Renal pelvis (tissue), 4 donors: ENCODE data around the gene SFPQ. TPM values are rescaled to one million over a fixed set of nuclear protein-coding genes. Genes with fewer than 3 reads are reported as not detected.
"Not testable (repeated sequence)": the region's sequence is repeated elsewhere in the genome, so short reads cannot be mapped to it uniquely, and the experiment has no call there.

ENCODE experiments used
- DNase-seq: peaks from one replicate; pipeline ENCODE4 v3.0.0-alpha.2; 2013
- polyA plus RNA-seq, 3 donors: library from polyadenylated mRNA; unstranded; fragments of 120-200 nt; gene quantifications; one replicate each; pipeline ENCODE4 v1.2.1, GENCODE V29; 2013; ENCODE audit not compliant: insufficient read length in 3 of 3

SFPQ gene
- polyA plus RNA-seq, 3 donors: 620 to 957 (median 852) TPM

DNA sequence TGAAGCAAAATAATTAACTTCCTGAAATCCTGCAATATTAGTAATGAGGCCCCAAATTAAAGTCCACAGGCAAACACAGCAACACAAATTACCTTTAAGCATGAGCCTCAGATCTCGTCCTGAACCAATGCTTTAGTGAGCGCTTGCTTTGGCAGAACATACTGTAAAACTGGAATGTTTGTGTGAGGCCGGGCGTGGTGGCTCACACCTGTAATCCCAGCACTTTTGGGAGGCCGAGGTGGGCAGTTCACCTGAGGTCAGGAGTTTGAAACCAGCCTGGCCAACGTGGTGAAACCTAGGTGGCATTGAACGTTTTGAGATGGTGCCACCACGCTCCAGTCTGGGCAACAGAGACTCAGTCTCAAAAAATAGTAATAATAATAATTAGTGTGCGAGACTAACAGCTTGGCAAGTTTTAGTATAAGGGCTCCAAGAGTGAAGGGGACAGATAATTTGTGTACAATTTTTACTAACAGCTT is 17.8 kb downstream of the SFPQ start:
- no peak for DNase-seq

DNA sequence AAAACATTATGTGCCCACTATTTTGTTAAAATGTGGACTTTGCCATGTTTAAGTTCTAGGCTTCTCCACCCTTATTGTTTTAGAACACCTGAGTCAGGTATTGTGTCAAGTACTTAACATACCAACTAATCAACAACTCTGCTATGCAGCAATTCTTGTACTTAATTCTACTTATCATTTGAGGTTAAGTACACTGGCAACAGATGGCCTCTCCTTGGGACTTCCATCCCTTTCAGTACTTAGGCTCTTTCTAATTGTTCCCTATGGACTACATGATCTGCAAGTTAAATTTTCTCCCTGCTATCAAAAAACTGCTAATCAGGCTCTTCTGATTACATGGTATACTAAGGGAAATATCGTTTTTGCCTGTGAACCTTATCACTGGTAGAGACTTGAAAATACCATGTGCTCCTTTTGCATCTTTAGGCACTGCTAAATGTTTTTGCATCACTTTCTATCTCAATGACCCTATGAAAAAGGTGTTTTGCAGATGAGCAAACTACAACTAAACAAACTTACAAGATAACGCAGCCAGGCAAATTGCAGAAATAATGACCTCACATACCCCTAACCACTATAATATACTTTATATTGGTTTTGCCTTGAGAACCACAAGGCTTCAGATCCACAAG is 18.9 kb downstream of the SFPQ start:
- no peak for DNase-seq

DNA sequence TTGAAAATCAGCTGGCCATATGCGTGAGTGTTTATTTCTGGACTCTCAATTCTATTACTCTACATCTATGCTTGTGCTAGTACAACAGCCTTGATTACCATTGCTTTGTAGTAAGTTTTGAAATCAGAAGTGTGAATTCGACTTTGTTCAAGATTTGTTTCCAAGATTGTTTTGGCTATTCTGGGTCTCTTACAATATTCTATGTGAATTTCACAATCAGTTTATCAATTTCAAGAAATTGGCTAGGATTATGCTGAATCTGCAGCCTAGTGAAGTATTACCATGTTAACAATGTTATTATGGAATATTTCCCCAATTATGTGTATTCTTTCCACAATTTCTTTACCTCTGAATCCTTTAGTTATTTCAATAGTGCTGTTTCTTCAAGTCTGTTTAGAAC is 19.5 kb downstream of the SFPQ start:
- no peak for DNase-seq

DNA sequence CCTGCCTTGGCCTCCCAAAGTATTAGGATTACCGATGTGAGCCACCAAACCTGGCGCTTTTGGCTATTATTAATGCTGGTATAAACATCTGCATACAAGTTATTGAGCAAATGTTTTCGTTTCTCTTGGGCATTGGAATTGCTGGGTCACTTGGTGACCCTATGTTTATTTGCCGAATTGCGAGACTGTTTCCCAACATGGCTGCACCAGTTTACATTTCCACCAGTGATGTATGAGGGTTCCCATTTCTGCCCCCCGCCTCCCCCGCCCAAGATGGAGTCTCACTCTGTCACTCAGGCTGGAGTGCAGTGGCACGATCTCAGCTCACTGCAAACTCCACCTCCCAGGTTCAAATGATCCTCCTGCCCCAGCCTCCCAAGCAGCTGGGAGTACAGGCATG is 20.9 kb downstream of the SFPQ start:
- no peak for DNase-seq

DNA sequence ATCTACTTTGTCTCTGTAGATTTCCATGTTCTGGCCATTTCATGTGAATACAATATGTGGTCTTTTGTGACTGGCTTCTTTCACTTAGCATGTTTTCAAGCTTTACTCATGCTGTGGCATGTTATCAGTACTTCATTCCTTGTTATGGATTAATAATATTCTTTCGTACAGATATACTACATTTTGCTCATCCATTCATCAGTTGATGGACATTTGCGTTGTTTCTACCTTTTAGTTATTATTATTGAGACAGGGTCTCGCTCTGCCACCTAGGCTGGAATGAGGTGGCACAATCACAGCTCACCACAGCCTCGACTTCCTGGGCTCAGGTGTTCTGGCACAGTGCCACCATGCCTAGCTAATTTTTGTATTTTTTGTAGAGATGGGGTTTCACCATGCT is 21.4 kb downstream of the SFPQ start:
- DNase-seq: no peak

DNA sequence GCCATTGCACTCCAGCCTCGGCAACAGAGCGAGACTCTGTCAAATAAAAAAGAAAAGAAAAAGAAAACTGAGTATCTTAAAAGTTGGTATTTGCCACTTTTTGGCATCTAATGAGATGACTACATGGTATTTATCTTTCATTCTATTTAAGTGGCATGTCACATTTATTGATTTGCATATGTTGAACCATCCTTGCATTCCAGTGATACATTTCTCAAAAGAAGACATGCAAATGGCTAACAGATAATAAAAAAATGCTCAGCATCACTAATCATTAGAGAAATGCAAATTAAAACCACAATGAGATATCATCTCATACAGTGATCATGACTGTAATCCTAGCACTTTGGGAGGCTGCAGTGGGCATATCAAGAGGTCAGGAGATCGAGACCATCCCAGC is 28.1 kb downstream of the SFPQ start:
- DNase-seq: no peak

DNA sequence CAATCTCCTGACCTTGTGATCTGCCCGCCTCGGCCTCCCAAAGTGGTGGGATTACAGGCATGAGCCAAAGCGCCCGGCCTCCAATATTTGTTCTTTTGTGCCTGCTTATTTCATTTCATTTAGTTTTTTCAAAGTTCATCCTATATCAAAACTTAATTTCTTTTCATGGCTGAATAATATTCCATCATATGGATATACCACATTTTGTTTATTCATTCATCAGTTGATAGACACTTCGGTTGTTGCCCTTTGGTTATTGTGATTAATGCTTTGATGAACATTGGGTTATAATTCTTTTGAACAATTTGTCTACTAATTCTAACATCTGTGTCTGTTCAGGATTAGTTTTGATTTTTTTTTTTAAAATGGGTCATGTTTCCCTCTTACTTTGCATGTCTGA is 41.7 kb downstream of the SFPQ start:
- DNase-seq: no peak

DNA sequence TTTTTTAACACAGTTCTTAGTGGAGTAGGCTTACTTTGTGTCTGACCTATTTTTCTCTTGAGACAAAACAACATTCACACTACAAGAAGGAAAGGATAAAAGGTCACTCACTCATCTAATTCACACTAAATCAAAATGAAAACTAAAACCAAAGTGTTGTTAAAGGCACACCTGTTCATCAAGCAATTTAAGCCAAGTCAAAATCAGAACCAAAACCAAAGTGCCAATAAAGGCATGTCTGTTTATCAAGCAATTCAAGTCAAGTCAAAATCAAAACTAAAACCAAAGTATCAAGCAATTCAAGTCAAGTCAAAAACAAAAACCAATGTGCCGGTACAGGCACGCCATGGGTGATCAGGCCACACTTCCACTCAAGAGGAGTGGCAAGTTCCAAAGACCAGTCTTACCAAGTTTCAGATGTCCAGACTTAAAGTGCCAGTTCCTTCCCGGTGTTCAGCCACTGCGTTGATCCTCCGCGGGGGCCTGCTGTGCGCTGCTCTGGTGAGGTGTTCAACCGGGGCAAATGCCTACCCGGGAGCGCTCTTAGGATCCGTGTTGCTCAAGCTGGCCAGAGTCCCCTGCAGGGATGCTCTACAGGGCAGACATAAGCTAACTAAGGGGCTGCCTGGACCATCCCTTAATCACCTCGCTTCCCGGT is 46.9 kb downstream of the SFPQ start:
- DNase-seq: not testable (repeated sequence)

DNA sequence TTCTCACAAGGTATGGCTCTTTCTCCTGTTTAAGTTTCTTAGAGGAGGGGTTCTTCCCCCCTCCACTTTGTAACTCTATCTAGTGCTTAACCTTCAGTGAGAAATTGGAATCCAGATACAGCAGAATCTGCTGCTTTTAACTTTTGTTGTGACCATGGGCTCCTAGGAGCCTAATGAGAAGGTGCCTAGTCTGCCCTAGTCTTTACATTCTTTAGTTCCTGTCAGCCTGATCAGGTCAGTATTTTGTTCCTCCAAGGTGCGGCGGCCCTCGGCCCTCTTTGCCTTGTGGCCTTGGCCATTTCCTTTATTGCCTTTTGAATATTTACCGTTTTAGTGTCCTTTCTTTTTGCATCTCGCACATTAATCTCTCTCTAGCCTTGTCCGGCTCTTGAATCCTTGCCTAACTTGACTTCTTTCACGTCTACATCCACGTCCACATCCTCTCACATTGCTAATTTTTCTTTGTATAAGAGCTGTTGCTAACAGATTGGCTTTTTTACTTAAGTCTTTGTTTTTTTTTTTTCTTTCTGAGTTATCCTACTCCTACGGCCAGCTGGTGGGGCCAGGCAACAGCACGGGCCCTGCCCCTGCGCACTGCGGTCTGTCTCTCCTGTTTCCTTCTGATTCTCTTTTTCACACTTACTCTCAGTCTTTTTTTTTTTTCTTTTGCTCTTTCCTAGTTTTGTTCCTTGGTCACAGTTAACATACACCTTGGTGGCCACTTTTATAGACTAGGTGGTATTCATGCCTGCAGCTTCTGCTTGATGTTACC is 49.0 kb downstream of the SFPQ start:
- DNase-seq: no peak

DNA sequence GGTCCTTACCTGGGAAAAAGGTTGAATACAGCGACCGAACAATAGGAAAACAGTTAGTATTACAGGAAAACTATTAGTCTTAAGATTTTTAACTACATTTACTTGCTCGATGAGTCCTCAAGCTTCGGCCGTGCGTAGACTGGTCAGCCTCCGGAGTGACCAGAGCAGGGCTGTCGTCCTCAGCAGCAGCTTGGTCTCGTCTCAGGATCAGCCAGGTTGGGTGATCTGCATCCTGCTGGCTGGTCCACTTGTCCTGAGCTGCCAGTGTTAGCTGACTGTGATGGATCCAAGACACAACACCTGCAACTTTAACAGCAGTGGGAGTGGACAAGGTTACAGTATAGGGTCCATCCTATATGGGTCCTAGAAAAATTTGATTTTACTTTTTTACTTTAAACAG is 50.2 kb downstream of the SFPQ start:
- DNase-seq: not testable (repeated sequence)

DNA sequence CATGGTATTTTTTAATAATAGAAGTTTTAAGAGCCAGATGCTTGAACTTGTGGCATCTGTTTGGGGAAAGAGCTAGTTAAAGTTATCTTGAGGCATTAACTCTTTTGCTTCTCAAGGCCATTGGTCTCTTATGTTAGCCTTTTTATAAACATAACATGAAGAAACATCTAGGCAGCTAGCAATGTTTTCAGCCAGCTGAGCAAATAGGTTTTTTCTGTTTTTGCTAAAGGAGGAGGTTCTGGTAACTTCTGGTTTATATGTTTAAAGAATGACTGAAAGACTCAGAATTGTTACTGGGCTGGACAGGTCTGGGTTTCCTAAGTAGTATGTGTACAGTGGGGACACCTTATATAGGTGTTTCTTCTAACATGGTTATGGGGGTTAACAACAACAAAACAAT is 50.7 kb downstream of the SFPQ start:
- DNase-seq: not testable (repeated sequence)

DNA sequence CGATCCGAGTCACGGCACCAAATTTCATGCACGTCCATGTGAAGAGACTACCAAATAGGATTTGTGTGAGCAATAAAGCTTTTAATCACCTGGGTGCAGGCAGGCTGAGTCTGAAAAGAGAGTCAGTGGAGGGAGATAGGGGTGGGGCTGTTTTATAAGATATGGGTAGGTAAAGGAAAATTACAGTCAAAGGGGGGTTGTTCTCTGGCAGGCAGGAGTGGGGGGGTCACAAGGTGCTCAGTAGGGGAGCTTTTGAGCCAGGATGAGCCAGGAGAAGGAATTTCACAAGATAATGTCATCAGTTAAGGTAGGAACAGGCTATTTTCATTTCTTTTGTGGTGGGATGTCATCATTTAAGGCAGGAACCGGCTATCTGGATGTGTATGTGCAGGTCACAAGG is 55.4 kb downstream of the SFPQ start:
- not testable (repeated sequence) for DNase-seq

DNA sequence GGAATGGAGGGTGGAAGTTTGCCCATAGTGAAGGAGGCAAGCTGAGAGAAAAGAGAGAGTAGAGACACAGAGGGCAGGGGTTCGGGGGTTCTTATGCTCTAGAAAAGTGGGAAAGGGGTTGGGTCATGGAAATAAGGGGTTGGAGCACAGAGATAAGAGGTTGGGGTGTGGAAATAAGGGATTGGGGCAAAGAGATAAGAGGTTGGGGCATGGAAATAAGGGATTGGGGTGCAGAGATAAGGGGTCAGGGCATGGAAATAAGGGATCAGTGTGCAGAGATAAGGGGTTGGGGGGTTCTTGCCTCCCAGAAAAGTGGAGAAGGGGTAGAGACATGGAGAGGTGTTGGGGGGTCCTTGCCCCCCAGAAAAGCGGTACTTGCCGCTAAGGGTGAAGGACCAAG is 56.2 kb downstream of the SFPQ start:
- no peak for DNase-seq

Other genes starting within 250 kb of the SFPQ start
- gene TMEM35B, start 207.8 kb downstream of the SFPQ start, polyA plus RNA-seq: 10 to 100 TPM; 29.3 to 31.3 (median 30.2) TPM
- 10 to 100 TPM; 14.3 to 24.7 (median 22.0) TPM for gene ZMYM6, start 161.2 kb downstream of the SFPQ start, polyA plus RNA-seq
- 10 to 100 TPM; 13.7 to 19.8 (median 19.4) TPM for gene ZMYM1, start 113.8 kb downstream of the SFPQ start, polyA plus RNA-seq
- gene ZMYM4, start 75.6 kb upstream of the SFPQ start, polyA plus RNA-seq: 10 to 100 TPM; 68.4 to 76.6 (median 74.2) TPM